Camera-type eye (tissue), 1 donor: ENCODE results near the gene NLRX1. TPM values are rescaled to one million over a fixed set of nuclear protein-coding genes. Genes with fewer than 3 reads are reported as not detected.

ENCODE experiments used
- total RNA-seq: library from RNA; depleted of rRNA; stranded (reverse); fragments of >200 nt; gene quantifications from one replicate; pipeline ENCODE4 v1.2.3, GENCODE V29; 2014

Gene NLRX1
- total RNA-seq = 24.0 TPM

GRCh38 chr11:119168471-119169281, at the start of gene NLRX1:
Gene NLRX1 (plus strand): TSS chr11:119168725. CDS start chr11:119171404, 2,679 bp downstream.

GRCh38 chr11:119121008-119121810, 47.3 kb upstream of the NLRX1 start, which contains the start of gene HINFP:
Gene HINFP (plus strand): TSS chr11:119121580. CDS start chr11:119126945, 5,365 bp downstream.

GRCh38 chr11:119149018-119149785, 19.3 kb upstream of the NLRX1 start, which contains the start of gene ABCG4:
Gene ABCG4 (plus strand): TSS chr11:119149052. CDS start chr11:119149966, 914 bp downstream.

GRCh38 chr11:119205574-119206510, 37.3 kb downstream of the NLRX1 start, which contains the start of gene CBL:
Gene CBL (plus strand): TSS chr11:119206339. CDS start chr11:119206418, 79 bp downstream.

Other genes starting within 250 kb of the NLRX1 start
- gene BCL9L, start 242.8 kb upstream of the NLRX1 start, total RNA-seq = 24.8 TPM
- gene UPK2, start 212.4 kb upstream of the NLRX1 start, total RNA-seq = not detected
- gene FOXR1, start 197.0 kb upstream of the NLRX1 start, total RNA-seq = not detected
- 48.5 TPM for gene CENATAC, start 170.6 kb upstream of the NLRX1 start, total RNA-seq
- gene RPS25, start 150.4 kb upstream of the NLRX1 start, total RNA-seq = 786 TPM
- gene TRAPPC4, start 150.0 kb upstream of the NLRX1 start, total RNA-seq = 57.7 TPM
- gene SLC37A4, start 137.8 kb upstream of the NLRX1 start, total RNA-seq = 24.0 TPM
- gene HYOU1, start 111.5 kb upstream of the NLRX1 start, total RNA-seq = 74.0 TPM
- 36.0 TPM for gene VPS11, start 100.9 kb upstream of the NLRX1 start, total RNA-seq
- 7.9 TPM for gene HMBS, start 83.8 kb upstream of the NLRX1 start, total RNA-seq
- 29.1 TPM for gene DPAGT1, start 66.9 kb upstream of the NLRX1 start, total RNA-seq
- gene C2CD2L, start 61.4 kb upstream of the NLRX1 start, total RNA-seq = 9.8 TPM
- 24.4 TPM for gene HINFP, start 47.1 kb upstream of the NLRX1 start, total RNA-seq
- gene ABCG4, start 19.7 kb upstream of the NLRX1 start, total RNA-seq = 14.6 TPM
- 0.44 TPM for gene NHERF4, start 16.8 kb downstream of the NLRX1 start, total RNA-seq
- 23.1 TPM for gene CBL, start 37.6 kb downstream of the NLRX1 start, total RNA-seq
- gene MCAM, start 148.4 kb downstream of the NLRX1 start, total RNA-seq = 546 TPM
- 10.6 TPM for gene RNF26, start 165.8 kb downstream of the NLRX1 start, total RNA-seq
- 47.1 TPM for gene C1QTNF5, start 172.2 kb downstream of the NLRX1 start, total RNA-seq
- 5.8 TPM for gene MFRP, start 178.0 kb downstream of the NLRX1 start, total RNA-seq
- gene USP2, start 213.0 kb downstream of the NLRX1 start, total RNA-seq = 24.4 TPM